Hepatocyte (in vitro differentiated cells): ENCODE measurements around the gene C15orf39. TPM values are rescaled to one million over a fixed set of nuclear protein-coding genes. Genes with fewer than 3 reads are reported as not detected.
"Not testable (repeated sequence)": the region's sequence is repeated elsewhere in the genome, so short reads cannot be mapped to it uniquely, and the experiment has no call there.

ENCODE experiments used
- DNase-seq: peaks from one replicate; pipeline ENCODE4 v3.0.0-alpha.2; 2016; ENCODE audit warnings: low spot score
- H2AFZ ChIP-seq: fragments of 200-600 bp; sonication (generic); 2 replicates; pipeline ENCODE4 v1.6.0; 2016; ENCODE audit warnings: antibody characterized with exemption, mild to moderate bottlenecking
- H3K27ac ChIP-seq: fragments of 200-600 bp; sonication (generic); 2 replicates; pipeline ENCODE4 v1.5.1; 2016; ENCODE audit warnings: mild to moderate bottlenecking
- H3K27me3 ChIP-seq: fragments of 200-600 bp; sonication (generic); 2 replicates; pipeline ENCODE4 v1.6.1; 2016
- H3K36me3 ChIP-seq: fragments of 200-600 bp; sonication (generic); replicated peaks from 2 replicates; pipeline ENCODE4 v1.5.1; 2016; ENCODE audit warnings: low read depth; ENCODE audit not compliant: insufficient read depth
- H3K4me1 ChIP-seq: fragments of 200-600 bp; sonication (generic); 2 replicates; pipeline ENCODE4 v1.5.1; 2016; ENCODE audit warnings: mild to moderate bottlenecking, moderate library complexity; ENCODE audit not compliant: insufficient read depth
- H3K4me2 ChIP-seq: fragments of 200-600 bp; sonication (generic); 2 replicates; pipeline ENCODE4 v1.6.0; 2016
- H3K4me3 ChIP-seq: fragments of 200-600 bp; sonication (generic); 2 replicates; pipeline ENCODE4 v1.5.1; 2016; ENCODE audit warnings: mild to moderate bottlenecking
- H3K79me2 ChIP-seq: fragments of 200-600 bp; sonication (generic); 2 replicates; pipeline ENCODE4 v1.6.0; 2017; ENCODE audit warnings: mild to moderate bottlenecking
- H3K9me2 ChIP-seq: fragments of 200-600 bp; sonication (generic); replicated peaks from 2 replicates; pipeline ENCODE4 v1.6.0; 2017; ENCODE audit warnings: mild to moderate bottlenecking; ENCODE audit not compliant: insufficient read depth
- H3K9me3 ChIP-seq: fragments of 200-600 bp; sonication (generic); 2 replicates; pipeline ENCODE4 v1.5.1; 2016; ENCODE audit warnings: low read depth, mild to moderate bottlenecking
- H4K20me1 ChIP-seq: fragments of 200-600 bp; sonication (generic); 2 replicates; pipeline ENCODE4 v1.6.0; 2016; ENCODE audit warnings: mild to moderate bottlenecking; ENCODE audit not compliant: insufficient read depth, poor library complexity, severe bottlenecking
- EZH2 ChIP-seq: fragments of 200-600 bp; sonication (generic); IDR thresholded peaks from 2 replicates; pipeline ENCODE4 v1.6.1; 2016; ENCODE audit warnings: antibody characterized with exemption, mild to moderate bottlenecking, borderline replicate concordance
- EZH2phosphoT487 ChIP-seq: fragments of 200-600 bp; sonication (generic); IDR thresholded peaks from one replicate; pipeline ENCODE4 v1.6.1; 2018; ENCODE audit warnings: antibody characterized with exemption, mild to moderate bottlenecking, low read depth, moderate library complexity; ENCODE audit not compliant: unreplicated experiment, severe bottlenecking
- WGBS: methylation state at CpG from one replicate; pipeline ENCODE4 v1.1.6; 2016; ENCODE audit warnings: low lambda C conversion rate; ENCODE audit errors: missing lambda C conversion rate; 5-methylcytosine and 5-hydroxymethylcytosine counted together
- polyA plus RNA-seq: library from polyadenylated mRNA; unstranded; fragments of >200 nt; fragmentation: Nextera tagmentation; extraction: Ambion mirVana; gene quantifications from 2 replicates; pipeline ENCODE4 v1.2.1, GENCODE V29; 2016
- total RNA-seq: library from RNA; depleted of rRNA; stranded (reverse); fragments of >200 nt; gene quantifications from 2 replicates; pipeline ENCODE4 v1.2.3, GENCODE V29; 2014
- TF ChIP-seq, protein P1 (sequence below): fragments of 200-600 bp; sonication (generic); IDR thresholded peaks from 2 replicates; pipeline ENCODE4 v1.5.1; 2016; ENCODE audit warnings: antibody characterized with exemption, mild to moderate bottlenecking; ENCODE audit not compliant: poor library complexity

Gene C15orf39
- total and polyA plus RNA-seq, 2 experiments from 2014 or later = 15.3 to 18.3 TPM

- H2AFZ ChIP-seq = no peak overlapping the region
- DNase-seq = no peak
- TF ChIP-seq, protein P1, sequence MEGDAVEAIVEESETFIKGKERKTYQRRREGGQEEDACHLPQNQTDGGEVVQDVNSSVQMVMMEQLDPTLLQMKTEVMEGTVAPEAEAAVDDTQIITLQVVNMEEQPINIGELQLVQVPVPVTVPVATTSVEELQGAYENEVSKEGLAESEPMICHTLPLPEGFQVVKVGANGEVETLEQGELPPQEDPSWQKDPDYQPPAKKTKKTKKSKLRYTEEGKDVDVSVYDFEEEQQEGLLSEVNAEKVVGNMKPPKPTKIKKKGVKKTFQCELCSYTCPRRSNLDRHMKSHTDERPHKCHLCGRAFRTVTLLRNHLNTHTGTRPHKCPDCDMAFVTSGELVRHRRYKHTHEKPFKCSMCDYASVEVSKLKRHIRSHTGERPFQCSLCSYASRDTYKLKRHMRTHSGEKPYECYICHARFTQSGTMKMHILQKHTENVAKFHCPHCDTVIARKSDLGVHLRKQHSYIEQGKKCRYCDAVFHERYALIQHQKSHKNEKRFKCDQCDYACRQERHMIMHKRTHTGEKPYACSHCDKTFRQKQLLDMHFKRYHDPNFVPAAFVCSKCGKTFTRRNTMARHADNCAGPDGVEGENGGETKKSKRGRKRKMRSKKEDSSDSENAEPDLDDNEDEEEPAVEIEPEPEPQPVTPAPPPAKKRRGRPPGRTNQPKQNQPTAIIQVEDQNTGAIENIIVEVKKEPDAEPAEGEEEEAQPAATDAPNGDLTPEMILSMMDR = no peak
- TF ChIP-seq EZH2phosphoT487 (no peak), EZH2 (no peak)
- no peak overlapping the region for H3K27ac ChIP-seq
- no peaks in the 10 kb centered on the region for H3K9me3 ChIP-seq
- H3K4me1 ChIP-seq = no peaks in the 10 kb centered on the region
- H3K4me2 ChIP-seq = no peak overlapping the region
- H3K4me3 ChIP-seq = no peak overlapping the region
- H4K20me1 ChIP-seq = peaks cover 48% of the 10 kb centered on the region
- H3K27me3 ChIP-seq = no peaks in the 10 kb centered on the region
- WGBS = 76% methylated on average over 13 of the region's 13 CpGs
- H3K79me2 ChIP-seq = peaks cover 34% of the 10 kb centered on the region
- H3K9me2 ChIP-seq = no peaks in the 10 kb centered on the region
- H3K36me3 ChIP-seq = no peaks in the 10 kb centered on the region
Measured at GRCh38 chr15:75214293-75215096, 12.8 kb downstream of the C15orf39 start.

- peaks cover 25% of the 10 kb centered on the region for H3K79me2 ChIP-seq
- H3K4me2 ChIP-seq = no peak overlapping the region
- no peaks in the 10 kb centered on the region for H3K9me2 ChIP-seq
- H2AFZ ChIP-seq = no peak overlapping the region
- H3K27ac ChIP-seq = no peak overlapping the region
- H4K20me1 ChIP-seq = peaks cover 39% of the 10 kb centered on the region
- no peaks in the 10 kb centered on the region for H3K9me3 ChIP-seq
- 92% methylated on average over 5 of the region's 5 CpGs for WGBS
- H3K4me1 ChIP-seq = no peaks in the 10 kb centered on the region
- H3K27me3 ChIP-seq = no peaks in the 10 kb centered on the region
- no peak for DNase-seq
- TF ChIP-seq, protein P1 = no peak
- TF ChIP-seq EZH2phosphoT487 (no peak), EZH2 (no peak)
- H3K4me3 ChIP-seq = no peak overlapping the region
- no peaks in the 10 kb centered on the region for H3K36me3 ChIP-seq
Measured at GRCh38 chr15:75215107-75216004, 13.7 kb downstream of the C15orf39 start.

DNA sequence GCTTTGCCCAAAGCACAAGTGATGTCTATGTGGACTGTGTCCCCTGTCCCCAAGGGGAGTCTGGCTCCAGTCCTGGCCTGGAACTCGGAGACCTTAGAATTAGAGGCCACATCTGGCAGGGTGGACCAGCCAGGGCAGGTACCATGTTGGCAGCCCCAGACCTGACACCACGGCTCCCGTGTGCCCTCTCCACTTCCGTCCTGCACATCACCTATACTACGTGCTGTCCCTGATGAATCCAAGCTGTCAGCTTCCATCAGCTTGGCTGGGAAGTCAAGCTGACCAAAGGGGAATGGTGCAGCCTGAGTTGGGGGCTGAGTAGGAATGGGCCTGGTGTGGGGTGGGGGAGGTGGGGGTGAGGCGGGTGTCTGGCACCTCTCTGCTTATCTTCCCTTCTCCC is 15.3 kb downstream of the C15orf39 start:
- TF ChIP-seq, protein P1 = no peak
- TF ChIP-seq EZH2phosphoT487 (no peak), EZH2 (no peak)
- Histone ChIP-seq H2AFZ (no peak overlapping the region), H3K4me3 (no peak overlapping the region), H3K27ac (no peak overlapping the region), H3K4me1 (no peaks in the 10 kb centered on the region), H3K4me2 (no peak overlapping the region), H4K20me1 (peaks cover 23% of the 10 kb centered on the region), H3K36me3 (no peaks in the 10 kb centered on the region), H3K27me3 (no peaks in the 10 kb centered on the region), H3K9me3 (no peaks in the 10 kb centered on the region), H3K79me2 (peaks cover 9% of the 10 kb centered on the region), H3K9me2 (no peaks in the 10 kb centered on the region)
- 86% methylated on average over 6 of the region's 6 CpGs for WGBS
- DNase-seq = no peak

- H3K4me2 ChIP-seq, DNase-seq, H3K4me3 ChIP-seq, H3K36me3 ChIP-seq, H3K27ac ChIP-seq, H3K27me3 ChIP-seq, H2AFZ ChIP-seq, H3K79me2 ChIP-seq, H3K4me1 ChIP-seq, H3K9me2 ChIP-seq, H3K9me3 ChIP-seq: not testable (repeated sequence)
- 94% methylated on average over 3 of the region's 3 CpGs for WGBS
- peaks cover 17% of the 10 kb centered on the region for H4K20me1 ChIP-seq
Measured at GRCh38 chr15:75217574-75217973, 15.9 kb downstream of the C15orf39 start.

- H3K4me3 ChIP-seq, H4K20me1 ChIP-seq, H3K4me2 ChIP-seq, H2AFZ ChIP-seq, H3K79me2 ChIP-seq, H3K27me3 ChIP-seq, DNase-seq, H3K4me1 ChIP-seq, H3K9me2 ChIP-seq, H3K36me3 ChIP-seq, H3K9me3 ChIP-seq, H3K27ac ChIP-seq: not testable (repeated sequence)
- 76% methylated on average over 4 of the region's 4 CpGs for WGBS
Measured at GRCh38 chr15:75219507-75219929, 17.8 kb downstream of the C15orf39 start.
